Esophagus squamous epithelium (tissue), 4 donors: ENCODE results near the gene CC2D2A.

ENCODE experiments used
- POLR2A ChIP-seq, 4 donors: fragments of 450-650 bp; IDR thresholded peaks; one replicate each; pipeline ENCODE4 v1.6.1; 2017; ENCODE audit warnings: antibody characterized with exemption in 4 of 4, mild to moderate bottlenecking in 4 of 4, moderate library complexity in 3 of 4
- TF ChIP-seq, protein P1 (sequence below), 6 experiments: fragments of 450-650 bp in 4 of 6; fragments of 200-600 bp in 2 of 6; sonication (generic) in 2 of 6; IDR thresholded peaks; one replicate each; pipeline ENCODE4 v1.5.1; 2016 to 2019; ENCODE audit warnings: antibody characterized with exemption in 6 of 6, mild to moderate bottlenecking in 4 of 6, moderate library complexity in 4 of 6

DNA sequence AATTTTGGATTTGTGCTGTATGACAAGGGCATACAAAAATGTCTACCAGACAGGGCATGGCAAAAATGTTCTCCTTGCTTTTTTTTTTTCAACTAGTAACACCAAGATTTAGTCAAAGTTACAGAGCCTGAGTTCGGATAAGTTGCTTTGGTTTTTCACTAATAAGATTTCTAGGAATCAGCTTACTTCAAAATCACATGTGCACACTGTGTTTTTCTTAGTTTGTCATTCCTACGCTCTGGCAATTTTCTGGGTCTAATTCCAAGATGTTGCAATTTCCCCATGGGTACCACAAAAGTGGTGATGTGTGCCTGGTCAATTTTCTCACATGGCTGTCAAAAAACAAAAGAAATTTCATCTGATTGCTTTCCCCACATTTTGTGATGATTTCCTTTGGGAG is 35.6 kb upstream of the CC2D2A start:
- TF ChIP-seq, protein P1, sequence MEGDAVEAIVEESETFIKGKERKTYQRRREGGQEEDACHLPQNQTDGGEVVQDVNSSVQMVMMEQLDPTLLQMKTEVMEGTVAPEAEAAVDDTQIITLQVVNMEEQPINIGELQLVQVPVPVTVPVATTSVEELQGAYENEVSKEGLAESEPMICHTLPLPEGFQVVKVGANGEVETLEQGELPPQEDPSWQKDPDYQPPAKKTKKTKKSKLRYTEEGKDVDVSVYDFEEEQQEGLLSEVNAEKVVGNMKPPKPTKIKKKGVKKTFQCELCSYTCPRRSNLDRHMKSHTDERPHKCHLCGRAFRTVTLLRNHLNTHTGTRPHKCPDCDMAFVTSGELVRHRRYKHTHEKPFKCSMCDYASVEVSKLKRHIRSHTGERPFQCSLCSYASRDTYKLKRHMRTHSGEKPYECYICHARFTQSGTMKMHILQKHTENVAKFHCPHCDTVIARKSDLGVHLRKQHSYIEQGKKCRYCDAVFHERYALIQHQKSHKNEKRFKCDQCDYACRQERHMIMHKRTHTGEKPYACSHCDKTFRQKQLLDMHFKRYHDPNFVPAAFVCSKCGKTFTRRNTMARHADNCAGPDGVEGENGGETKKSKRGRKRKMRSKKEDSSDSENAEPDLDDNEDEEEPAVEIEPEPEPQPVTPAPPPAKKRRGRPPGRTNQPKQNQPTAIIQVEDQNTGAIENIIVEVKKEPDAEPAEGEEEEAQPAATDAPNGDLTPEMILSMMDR (IDR thresholded peaks at IDR 0.05), result no peak
- no peak for TF ChIP-seq POLR2A (IDR thresholded peaks at IDR 0.05)
